ENCODE measurements around the gene RAD21L1. TPM values are rescaled to one million over a fixed set of nuclear protein-coding genes. Genes with fewer than 3 reads are reported as not detected.

RAD21L1 gene
- total RNA-seq, 1 donor from 2014 or later: not detected

DNA sequence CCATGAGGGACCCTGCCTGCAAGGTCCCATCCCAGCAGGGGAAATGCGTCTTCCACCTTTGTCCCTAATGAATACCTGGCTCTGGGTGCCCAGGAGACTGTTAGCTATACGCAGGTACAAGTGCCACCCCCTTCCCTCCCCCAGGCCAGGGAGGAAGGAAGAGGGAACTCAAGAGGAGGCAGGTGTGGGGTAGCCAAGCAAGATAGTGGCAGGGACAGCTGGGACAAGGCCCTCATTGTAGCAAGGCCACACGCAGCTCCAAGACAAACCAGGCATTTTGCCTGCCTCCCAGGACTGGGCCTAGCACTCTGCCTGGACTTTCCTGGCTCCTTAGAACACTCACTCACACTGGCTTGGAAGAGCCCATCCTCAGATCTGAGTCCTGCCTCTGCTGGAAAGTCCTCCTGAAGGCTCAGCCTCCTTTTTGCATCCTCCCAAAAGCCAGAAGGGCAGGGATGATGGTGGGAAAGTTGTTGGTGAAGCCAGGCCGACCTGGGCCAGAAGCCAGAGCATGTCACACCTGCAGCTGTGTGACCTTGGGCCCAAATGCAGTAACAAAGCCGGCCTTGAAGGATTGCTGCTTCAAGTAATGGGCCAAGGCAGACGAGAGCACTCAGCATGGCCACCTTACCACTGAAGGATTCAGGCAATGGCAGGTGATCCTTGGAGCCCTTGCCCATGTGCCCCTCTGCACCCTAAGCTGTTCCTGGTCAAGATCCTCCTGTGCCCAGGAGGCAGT, 68.0 kb downstream of the RAD21L1 start:
- no peaks in the 10 kb centered on the region for H3K9me3 Mint-ChIP-seq
- no peaks in the 10 kb centered on the region for H3K4me1 Mint-ChIP-seq
- H3K27me3 Mint-ChIP-seq (ENCODE audit: low read depth): no peaks in the 10 kb centered on the region
- H3K36me3 Mint-ChIP-seq (ENCODE audit: low read depth): no peaks in the 10 kb centered on the region
- TF ChIP-seq CTCF (conservative IDR thresholded peaks at IDR 0.05): no peak
- no peak for DNase-seq (ENCODE audit: low read depth, low spot score)
- no peak overlapping the region for H3K4me3 Mint-ChIP-seq
- peak overlapping the region; percentile 35 for H3K27ac Mint-ChIP-seq (ENCODE audit: unreplicated experiment)

- Mint-ChIP-seq H3K4me1 (no peaks in the 10 kb centered on the region), H3K27me3 (ENCODE audit: low read depth) (no peaks in the 10 kb centered on the region), H3K4me3 (no peak overlapping the region), H3K36me3 (ENCODE audit: low read depth) (no peaks in the 10 kb centered on the region), H3K27ac (ENCODE audit: unreplicated experiment) (no peak overlapping the region), H3K9me3 (no peaks in the 10 kb centered on the region)
- no peak for DNase-seq (ENCODE audit: low read depth, low spot score)
- TF ChIP-seq CTCF (conservative IDR thresholded peaks at IDR 0.05): no peak
Measured at GRCh38 chr20:1294497-1294896, 68.7 kb downstream of the RAD21L1 start.

DNA sequence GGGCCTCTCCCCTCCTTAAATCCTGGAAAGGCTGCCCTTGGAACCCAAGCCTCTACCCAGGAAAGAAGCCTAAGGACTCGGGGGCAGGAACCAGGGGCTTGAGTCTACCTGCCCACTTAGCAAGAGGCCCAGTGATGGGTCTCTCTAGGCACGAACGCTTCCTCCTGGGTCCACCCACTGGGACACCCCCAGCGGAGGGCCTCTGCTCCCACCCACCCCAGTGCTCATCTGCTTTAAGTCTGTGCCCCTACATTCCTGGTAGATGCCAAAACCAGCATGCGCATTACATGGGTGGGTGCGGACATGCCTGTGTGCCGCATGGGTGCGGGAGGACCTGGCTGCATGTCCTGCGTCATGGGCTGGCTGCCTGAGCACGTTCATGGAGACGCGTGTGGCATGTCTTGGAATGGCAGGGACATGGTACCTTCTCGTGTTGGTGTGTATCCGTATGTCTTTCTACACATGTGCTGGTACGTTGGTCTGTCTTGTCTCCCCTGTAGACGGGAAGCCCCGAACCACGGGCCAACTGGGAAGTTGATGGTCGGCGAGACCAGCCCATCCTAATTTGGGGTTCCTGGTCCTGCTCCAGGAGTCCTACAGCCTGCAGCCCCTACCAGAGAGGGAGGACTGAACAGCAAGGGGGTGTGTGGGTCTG, 69.6 kb downstream of the RAD21L1 start:
- no peak for DNase-seq (ENCODE audit: low read depth, low spot score)
- H3K27ac Mint-ChIP-seq (ENCODE audit: unreplicated experiment): no peak overlapping the region
- no peaks in the 10 kb centered on the region for H3K9me3 Mint-ChIP-seq
- no peak for TF ChIP-seq CTCF (conservative IDR thresholded peaks at IDR 0.05)
- no peaks in the 10 kb centered on the region for H3K27me3 Mint-ChIP-seq (ENCODE audit: low read depth)
- H3K4me1 Mint-ChIP-seq: no peaks in the 10 kb centered on the region
- no peak overlapping the region for H3K4me3 Mint-ChIP-seq
- H3K36me3 Mint-ChIP-seq (ENCODE audit: low read depth): no peaks in the 10 kb centered on the region

GRCh38 chr20:1296117-1296610, 70.3 kb downstream of the RAD21L1 start:
- no peaks in the 10 kb centered on the region for H3K9me3 Mint-ChIP-seq
- no peaks in the 10 kb centered on the region for H3K27me3 Mint-ChIP-seq (ENCODE audit: low read depth)
- no peak for TF ChIP-seq CTCF (conservative IDR thresholded peaks at IDR 0.05)
- H3K4me1 Mint-ChIP-seq: no peaks in the 10 kb centered on the region
- H3K27ac Mint-ChIP-seq (ENCODE audit: unreplicated experiment): no peak overlapping the region
- no peak for DNase-seq (ENCODE audit: low read depth, low spot score)
- no peaks in the 10 kb centered on the region for H3K36me3 Mint-ChIP-seq (ENCODE audit: low read depth)
- no peak overlapping the region for H3K4me3 Mint-ChIP-seq

GRCh38 chr20:1296922-1297321, 71.1 kb downstream of the RAD21L1 start:
- H3K9me3 Mint-ChIP-seq: no peaks in the 10 kb centered on the region
- no peaks in the 10 kb centered on the region for H3K27me3 Mint-ChIP-seq (ENCODE audit: low read depth)
- TF ChIP-seq CTCF (conservative IDR thresholded peaks at IDR 0.05): no peak
- DNase-seq (ENCODE audit: low read depth, low spot score): no peak
- H3K27ac Mint-ChIP-seq (ENCODE audit: unreplicated experiment): no peak overlapping the region
- no peaks in the 10 kb centered on the region for H3K4me1 Mint-ChIP-seq
- H3K36me3 Mint-ChIP-seq (ENCODE audit: low read depth): no peaks in the 10 kb centered on the region
- H3K4me3 Mint-ChIP-seq: no peak overlapping the region

Measured in neural crest cell (in vitro differentiated cells).